ENCODE results near the gene FAM171A1.
"Not testable (repeated sequence)": the region's sequence is repeated elsewhere in the genome, so short reads cannot be mapped to it uniquely, and the experiment has no call there.

The FAM171A1 gene

DNA sequence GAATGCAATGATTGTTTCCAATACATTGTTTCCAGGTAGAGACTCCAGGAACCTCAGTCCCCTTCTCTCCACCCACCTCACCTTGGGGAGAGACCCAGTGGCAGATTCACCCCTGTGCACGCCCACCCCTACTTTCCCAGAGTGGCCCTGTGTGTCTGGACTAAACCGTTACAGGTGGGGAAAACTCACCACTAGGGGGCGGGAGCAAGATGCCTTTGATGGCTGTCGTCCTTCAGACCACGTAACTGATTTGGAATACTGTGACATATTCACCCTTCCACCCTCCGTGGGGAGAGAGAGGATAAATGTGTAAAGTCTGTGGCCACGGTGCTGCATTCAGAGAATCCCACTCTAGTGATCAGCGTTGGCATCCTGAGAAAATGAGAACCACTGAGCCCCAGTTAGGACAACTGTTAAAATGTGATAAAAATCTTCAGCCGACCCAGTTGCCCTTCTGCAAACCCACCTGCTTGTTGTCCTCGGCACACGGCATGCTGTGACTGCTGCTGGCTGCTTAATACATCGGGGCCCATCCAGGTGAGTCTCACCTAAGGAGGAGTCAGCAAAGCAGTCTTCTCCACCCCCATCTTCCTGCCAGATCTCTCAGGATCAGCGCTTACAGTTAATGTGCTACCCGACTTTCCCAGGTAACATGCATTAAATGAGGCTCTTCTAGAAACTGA is 161.1 kb downstream of the FAM171A1 start:
- peak; percentile 50 to 72 (median 62) for DNase-seq (ENCODE audit: low read depth in 3 of 3)

DNA sequence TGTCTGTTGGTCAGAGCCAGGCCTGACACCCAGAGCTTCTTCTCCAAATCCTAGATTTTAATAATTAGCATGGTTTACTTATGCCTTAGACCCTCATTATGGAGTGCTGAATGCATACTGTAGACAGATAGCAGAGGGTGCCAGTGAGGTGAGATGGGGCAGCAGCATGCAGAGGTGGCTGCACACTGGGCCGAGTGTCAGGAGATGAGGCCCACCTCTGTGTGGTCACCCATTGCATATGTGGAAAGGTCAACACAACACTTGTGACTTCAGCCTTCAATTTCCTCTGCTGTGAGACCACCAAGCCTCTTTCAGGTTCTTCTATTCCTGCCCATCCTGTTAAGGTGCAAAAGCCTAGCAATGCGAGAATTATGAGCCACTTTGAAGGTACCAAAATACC is 162.9 kb downstream of the FAM171A1 start:
- no peak for DNase-seq (ENCODE audit: low read depth in 3 of 3)

DNA sequence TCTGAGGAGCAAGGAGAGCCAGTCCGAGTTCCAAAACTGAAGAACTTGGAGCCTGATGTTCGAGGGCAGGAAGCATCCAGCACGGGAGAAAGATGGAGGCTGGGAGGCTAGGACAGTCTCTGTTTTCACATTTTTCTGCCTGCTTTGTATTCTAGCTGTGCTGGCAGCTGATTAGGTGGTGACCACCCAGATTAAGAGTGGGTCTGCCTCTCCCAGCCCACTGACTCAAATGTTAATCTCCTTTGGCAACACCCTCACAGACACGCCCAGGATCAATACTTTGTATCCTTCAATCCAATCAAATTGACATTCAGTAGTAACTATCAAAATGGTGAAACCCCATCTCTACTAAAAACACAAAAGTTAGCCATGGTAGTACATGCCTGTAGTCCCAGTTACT is 163.7 kb downstream of the FAM171A1 start:
- DNase-seq (ENCODE audit: low read depth in 3 of 3), result not testable (repeated sequence)

DNA sequence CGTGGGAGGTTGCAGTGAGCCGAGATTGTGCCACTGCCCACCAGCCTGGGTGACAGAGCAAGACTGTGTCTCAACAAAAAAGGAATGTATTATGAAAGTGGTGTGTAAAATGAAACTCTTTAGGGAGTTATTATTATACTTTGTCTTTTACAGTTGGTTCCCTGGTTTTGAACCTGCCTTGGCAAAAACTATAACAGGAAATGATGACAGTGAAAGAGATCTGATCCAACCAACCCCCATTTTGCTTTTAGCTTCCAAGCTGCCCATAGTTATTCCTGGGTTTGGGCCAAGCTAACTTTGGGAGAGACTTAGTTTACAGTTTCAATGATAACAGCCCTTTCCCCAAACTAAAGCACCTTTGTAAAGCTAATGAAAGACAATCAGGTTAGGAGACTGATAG is 168.4 kb downstream of the FAM171A1 start:
- DNase-seq (ENCODE audit: low read depth in 3 of 3), result no peak

DNA sequence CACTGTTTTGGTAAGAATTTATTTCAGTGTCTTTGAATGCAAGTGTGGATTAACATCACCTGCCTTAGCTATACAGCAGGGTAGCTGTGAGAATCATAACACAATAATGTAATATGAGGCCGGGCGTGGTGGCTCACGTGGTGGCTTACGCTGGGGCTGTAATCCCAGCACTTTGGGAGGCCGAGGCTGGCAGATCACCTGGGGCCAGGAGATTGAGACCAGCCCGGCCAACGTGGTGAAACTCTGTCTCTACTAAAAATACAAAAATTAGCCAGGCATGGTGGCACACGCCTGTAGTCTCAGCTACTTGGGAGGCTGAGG is 168.8 kb downstream of the FAM171A1 start:
- DNase-seq (ENCODE audit: low read depth in 3 of 3), result not testable (repeated sequence)

DNA sequence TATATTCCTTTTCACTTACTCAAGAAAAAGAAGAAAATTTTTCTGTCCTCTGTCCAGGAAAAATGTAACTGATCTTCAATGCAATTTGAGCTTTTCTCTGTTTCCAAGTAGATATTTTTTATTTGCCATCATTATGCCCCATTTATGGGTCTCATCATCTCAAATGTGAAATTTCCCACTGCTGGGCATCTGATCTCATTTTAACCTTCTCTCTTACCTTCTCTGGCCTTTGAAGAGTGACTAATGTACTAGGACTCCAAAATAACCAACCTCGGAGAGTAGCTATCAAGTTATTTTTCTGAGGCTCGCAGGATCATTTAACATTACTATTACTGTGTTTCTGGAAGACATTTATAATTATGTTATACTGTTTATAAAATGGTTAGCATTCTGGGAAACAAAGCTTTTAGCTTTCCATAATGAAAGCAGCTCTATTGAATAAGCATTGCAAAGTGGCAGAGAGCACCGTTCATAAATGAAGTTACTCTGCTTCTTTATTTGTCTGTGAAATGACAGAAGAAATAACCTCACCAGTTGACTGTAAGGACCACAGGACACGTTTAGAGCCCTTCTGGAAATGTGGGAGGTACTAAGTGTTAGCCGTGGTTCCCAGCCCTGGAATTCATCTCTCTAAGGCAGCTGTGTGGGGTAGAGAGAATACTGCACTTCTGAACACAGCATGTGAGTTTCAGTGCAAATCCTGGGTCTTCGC is 169.3 kb downstream of the FAM171A1 start:
- DNase-seq (ENCODE audit: low read depth in 3 of 3), result no peak

DNA sequence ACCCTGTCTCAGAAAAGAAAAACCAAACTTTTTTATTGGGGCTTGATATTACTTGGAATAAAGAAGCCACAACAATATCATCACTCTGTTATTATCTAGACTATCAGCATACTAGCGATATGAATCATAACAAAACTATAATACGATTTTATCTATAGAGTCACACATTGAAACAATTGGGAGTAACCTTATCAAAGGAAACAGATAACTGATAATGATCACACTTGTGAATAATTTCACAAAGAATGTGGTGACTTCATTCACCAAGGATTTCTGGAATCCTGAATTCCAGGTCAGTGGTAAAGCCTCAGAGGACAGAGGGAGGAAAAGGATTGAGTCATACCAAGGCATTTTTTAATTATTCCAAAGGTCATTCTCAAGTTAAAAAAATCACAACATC is 170.5 kb downstream of the FAM171A1 start:
- no peak for DNase-seq (ENCODE audit: low read depth in 3 of 3)

DNA sequence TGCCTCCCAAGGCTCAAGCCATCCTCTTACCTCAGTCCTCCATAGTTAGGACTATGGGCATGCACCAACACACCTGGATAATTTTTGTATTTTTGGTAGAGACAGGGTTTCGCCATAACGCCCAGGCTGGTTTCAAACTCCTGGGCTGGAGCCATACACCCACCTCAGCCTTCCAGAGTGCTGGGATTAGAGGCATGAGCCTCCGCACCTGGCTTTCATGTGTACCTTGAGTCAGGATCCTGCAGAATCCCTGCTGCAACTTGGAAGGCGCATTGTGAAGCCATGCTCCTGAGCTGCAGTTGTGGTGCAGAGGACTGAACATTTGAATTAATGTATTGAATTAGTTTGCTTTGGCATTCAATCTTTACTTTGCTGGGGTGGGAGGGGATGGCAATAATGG is 173.2 kb downstream of the FAM171A1 start:
- no peak for DNase-seq (ENCODE audit: low read depth in 3 of 3)

DNA sequence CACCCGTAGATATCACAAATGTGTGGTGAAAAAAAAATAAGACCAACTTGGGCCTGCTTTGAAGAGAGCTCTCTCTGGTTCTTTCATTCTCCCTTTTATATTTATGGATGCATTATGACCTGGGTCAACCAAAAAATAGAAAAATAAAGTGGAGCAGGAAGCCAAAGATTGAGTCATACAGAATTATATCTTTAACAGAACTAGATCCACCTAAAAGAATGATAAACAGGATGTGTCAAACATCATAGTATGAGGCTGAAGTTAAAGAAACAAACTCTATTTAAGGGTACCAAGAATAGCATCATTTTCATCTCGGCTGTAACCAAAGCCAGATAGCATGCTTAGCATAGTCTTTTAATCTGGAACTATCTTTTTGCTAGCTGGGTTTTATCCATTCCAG is 173.8 kb downstream of the FAM171A1 start:
- DNase-seq (ENCODE audit: low read depth in 3 of 3), result no peak

DNA sequence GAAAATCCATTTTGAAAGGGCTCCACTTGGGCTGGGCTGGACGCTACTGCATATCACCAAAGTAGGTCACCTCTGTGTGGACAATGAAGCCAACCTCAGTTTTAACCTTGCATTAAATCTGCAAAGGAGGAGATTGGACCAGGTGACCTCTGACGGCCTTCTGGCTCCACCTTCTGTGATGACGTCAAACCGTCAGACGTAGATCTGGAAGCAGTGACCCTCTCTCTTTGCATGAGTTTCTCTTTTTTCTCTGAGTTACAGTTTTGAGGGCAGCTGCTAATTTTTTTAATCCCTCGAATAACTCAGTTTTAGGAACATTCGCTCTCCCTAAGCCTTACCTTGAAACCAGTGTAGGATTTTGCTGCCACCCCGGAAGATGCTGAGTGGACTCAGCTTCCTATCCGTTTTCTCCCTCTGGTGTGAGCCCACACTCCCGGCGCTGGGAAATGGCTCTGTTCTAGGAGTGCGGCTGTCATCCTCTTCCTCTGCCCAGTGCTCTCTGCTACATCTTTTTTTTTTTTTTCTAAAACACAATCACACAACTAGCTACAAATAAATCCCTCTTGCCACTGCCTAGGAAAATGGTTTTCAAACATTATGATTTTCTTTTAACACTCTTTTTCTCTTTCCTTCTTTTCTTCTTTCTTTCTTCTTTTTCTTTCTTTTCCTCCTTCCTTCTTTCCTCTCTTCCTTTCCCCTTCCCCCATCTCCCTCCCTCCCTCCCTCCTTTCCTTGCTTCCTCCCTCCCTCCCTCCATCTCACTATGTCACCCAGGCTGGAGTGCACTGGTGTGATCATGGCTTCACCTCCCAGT is 174.9 kb downstream of the FAM171A1 start:
- DNase-seq (ENCODE audit: low read depth in 3 of 3), result no peak

DNA sequence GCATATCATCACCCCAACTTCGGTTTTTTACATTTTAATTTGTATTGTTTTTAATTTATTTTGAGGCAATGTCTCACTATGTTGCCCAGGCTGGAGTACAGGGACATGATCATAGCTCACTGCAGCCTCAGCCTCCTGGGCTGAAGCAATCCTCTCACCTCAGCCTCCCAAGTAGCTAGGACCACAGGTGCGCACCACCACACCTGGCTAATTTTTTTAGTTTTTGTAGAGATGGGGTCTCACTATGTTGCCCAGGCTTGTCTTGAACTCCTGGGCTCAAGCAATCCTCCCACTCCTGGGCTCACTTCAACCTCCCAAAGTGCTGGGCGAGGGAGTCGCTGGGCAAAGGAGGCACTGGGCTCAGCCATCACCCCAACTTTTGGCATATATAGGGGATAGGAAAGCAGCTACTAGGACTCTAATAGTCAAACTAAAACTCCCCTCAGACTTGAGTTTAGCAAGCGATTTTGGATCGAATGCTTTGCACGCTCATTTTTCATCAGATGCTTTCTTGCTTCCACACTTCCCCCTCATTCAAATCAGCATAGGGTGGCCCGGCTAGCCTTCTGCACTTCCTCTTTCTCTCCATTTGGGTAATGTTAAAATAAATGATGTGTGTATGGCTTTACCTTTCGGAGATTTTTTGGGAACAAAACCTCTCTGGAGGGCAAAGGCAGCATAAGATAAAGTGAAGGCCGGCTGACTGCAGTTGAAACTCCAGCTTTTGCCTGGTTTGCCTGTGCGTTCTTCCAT is 181.8 kb downstream of the FAM171A1 start:
- DNase-seq (ENCODE audit: low read depth in 3 of 3), result no peak

DNA sequence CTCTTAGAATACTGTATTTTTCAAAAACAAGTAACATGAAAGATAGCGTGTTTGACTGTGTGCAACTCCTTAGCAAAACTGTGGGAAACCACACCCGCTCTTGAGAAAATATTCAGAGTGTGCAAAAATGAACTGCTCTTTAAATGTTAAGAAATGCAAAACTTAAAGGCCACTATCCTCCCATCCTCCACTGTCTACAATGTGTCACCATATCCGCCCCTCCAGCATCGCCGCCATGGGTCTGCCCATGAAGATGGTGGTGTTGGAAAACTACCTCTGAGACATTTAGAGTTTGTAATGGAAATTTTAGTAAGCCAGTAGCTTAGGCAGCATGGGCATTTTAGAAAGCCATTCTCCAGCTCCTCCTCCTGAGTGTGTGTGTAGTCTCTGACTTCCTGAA is 182.5 kb downstream of the FAM171A1 start:
- DNase-seq (ENCODE audit: low read depth in 3 of 3), result no peak

DNA sequence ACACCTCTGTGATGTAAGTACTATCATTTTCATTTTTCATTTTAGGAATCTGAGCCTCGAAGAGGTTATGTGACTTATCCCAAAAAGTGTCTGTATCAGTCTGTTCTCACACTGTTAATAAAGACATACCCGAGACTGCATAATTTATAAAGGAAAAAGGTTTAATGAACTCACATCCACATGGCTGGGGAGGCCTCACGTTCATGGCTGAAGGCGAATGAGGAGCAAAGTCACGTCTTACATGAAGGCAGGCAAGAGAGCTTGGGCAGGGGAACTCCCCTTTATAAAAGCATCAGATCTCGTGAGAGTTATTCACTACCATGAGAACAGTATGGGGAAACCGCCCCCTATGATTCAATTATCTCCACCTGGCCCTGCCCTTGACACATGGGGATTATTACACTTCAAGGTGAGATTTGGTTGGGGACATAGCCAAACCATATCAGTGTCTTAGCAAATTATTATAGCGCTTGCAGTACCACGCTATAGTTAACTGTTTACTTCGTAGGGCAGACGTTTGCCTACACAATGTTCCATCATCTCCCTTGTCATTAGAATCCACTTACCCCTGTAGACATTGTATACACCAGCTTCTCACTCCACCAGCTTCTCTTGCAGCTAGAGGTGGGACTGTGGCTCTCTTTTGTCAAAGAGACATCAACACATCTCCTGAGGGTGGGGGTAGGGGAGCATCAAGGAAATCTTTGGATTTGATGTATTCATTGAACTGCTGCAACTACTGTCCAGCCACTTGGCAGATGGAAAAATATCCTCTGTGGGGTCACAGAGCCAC is 187.2 kb downstream of the FAM171A1 start:
- DNase-seq (ENCODE audit: low read depth in 3 of 3), result no peak

DNA sequence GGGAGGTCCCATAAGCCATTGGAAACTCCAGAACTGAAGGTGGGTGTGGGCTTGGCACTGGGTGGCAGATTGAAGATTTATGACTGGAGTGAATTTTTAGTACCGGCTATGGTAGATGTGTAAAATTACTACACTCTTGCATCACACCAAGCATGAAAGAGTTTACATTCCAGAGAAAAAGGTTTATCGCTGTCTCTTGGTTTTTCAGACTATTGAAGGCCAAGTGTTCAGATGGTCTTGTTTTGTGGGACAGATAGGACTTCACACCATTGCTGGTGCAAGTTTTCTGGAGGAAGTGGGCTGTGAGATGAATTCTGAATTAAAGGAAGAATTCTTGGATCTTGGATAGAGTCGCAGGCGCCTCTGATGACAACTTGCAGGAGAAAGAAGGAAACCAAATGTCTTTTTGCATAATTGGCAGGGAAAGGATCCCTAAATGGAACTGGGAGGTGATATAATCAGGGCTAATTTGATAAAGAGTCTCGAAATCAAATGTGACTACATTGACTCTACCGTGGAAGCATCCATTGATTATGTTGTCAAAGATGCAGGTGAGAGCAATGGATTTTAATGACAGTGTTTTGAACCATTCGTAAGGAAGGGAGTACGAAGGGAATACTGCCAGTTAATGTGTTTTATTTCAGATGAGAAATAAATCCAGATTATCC is 188.4 kb downstream of the FAM171A1 start:
- no peak for DNase-seq (ENCODE audit: low read depth in 3 of 3)

DNA sequence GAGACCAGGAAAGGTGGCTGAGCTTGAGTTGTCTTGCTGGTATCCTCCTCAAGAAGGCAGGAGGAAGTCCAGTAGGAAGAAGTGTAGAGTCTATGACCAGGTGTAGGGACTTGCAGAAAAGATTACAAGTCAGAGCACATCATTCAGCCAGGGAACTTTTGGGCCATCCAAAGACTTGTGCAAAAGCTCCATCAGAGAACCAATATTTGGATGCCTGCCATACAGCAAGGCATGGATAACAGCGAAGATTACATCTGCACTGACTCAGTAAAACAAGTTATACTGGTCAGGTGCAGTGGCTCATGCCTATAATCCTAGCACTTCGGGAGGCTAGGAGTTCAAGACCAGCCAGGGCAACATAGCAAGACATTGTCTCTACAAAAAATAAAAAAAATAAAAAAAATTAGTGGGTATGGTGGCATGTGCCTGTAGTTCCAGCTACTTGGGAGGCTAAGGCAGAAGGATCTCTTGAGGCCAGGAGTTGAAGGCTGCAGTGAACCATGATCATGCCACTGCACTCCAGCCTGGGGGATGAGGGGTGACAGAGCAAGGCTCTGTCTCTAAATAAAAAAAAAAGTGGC is 189.4 kb downstream of the FAM171A1 start:
- DNase-seq (ENCODE audit: low read depth in 3 of 3), result no peak

DNA sequence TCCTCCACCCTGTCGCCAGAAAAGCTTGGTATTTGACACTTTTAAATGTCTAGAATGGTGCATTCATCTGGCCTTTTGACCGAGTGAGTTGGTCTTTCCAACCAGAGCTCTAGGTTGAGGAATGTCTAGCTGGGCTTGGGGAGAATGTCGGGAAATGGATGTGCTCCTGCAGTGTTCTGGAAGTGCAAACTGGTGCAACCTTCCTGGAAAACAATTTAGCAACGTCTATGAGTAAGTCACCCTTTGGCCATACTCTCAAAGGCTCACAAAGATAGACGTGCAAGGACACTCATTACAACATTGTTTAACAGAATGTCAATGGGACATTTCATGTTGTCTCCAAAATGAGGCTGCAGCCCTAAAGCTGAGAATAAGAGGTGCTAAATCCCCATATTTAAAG is 190.4 kb downstream of the FAM171A1 start:
- no peak for DNase-seq (ENCODE audit: low read depth in 3 of 3)

DNA sequence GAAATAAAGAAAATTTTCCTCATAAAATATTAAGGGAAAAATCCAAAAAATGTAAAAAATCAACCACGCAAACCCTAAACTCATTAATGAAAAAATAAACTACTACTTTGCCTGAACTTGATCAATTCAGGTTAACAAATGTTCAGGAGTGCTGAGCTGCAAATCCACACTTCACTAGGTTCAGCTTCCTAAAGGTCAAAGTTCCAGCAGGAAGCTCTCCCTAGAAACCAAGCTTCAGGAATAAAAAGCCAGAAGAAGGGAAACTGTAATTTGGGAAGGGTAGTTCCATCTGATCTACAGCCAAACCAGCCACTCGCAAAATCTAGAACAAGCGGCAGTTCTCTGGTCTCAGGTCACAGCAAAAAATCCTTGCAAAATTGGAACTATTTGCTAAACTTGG is 194.8 kb downstream of the FAM171A1 start:
- no peak for DNase-seq (ENCODE audit: low read depth in 3 of 3)

DNA sequence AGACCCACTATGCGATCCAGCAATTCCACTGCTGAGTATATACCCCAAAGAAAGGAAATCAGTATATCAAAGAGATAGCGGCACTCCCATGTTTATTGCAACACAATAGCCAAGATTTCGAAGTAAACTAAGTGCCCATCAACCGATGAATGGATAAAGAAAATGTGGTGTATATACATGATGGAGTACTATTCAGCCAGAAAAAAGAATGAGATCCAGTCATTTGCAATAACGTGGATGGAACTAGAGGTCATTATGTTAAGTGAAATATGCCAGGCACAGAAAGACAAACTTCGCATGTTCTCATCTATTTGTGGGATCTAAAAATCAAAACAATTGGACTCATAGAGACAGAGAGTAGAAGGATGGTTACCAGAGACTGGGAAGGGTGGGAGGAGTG is 195.5 kb downstream of the FAM171A1 start:
- DNase-seq (ENCODE audit: low read depth in 3 of 3), result no peak

DNA sequence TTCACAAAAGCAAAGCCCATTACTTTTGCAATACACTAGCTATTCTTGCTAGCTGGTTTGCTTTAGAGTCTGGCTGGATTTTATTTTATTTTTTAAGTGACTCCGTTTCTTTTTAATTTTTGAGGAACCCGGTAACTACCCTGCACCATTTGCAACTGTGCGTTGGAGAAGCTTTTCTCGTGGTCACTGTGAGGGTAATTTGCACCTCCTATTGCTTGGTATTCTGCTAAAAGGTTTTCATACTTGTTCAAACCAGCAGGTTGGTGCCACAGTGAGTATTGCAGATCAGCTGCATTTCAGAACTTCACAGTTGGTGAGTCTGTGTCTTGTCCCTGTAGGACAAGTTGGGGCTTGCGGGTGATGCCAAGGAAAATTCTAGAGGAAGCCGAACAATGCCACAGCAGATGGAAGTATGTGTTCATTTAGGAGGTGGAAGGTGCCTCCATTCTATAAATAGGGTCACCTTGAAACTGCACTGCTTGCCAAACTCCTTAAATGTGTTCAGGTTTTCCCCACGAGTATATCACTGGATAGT is 198.7 kb downstream of the FAM171A1 start:
- no peak for DNase-seq (ENCODE audit: low read depth in 3 of 3)
